ENCODE results near the gene MEGF8. TPM values are rescaled to one million over a fixed set of nuclear protein-coding genes. Genes with fewer than 3 reads are reported as not detected.

MEGF8 gene
- total RNA-seq, 2 donors from 2014 or later, result 9.9 to 24.1 TPM

DNA sequence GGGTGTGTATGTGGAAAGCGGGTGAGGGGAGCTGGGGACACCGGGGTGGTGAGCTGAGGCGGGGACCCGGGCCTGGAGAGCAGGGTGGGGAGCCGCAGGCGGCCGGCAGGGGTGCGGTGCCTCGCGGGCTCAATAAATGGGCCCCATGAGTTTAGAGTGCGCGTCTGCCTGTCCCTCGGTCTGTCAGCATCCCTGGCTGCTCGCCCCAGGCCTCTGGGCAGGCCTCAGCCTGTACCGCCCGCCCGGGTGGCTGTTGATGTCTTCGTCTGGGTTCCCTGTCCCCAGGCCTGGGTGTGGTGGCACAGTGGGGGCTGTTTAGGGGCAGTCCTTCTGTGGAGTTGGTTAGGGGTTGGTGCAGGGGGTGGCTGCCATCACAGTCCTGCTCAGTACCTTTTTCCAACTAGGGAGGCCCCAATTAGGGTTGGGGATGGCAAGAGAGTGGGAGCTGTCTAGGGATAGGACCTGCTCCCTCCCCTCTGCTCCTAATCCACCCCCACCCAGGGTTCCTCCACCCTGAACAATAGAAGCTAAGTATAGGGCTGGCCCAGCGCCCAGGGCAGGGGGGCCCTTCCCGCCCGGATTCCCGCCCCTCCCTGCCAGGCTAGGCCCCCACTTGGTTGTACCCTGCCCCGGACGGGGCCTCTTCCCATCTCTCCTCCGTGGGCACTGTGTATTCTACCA is 44.1 kb upstream of the MEGF8 start:
- TF ChIP-seq POLR2A (IDR thresholded peaks at IDR 0.05), result no peak
- TF ChIP-seq, protein P1, sequence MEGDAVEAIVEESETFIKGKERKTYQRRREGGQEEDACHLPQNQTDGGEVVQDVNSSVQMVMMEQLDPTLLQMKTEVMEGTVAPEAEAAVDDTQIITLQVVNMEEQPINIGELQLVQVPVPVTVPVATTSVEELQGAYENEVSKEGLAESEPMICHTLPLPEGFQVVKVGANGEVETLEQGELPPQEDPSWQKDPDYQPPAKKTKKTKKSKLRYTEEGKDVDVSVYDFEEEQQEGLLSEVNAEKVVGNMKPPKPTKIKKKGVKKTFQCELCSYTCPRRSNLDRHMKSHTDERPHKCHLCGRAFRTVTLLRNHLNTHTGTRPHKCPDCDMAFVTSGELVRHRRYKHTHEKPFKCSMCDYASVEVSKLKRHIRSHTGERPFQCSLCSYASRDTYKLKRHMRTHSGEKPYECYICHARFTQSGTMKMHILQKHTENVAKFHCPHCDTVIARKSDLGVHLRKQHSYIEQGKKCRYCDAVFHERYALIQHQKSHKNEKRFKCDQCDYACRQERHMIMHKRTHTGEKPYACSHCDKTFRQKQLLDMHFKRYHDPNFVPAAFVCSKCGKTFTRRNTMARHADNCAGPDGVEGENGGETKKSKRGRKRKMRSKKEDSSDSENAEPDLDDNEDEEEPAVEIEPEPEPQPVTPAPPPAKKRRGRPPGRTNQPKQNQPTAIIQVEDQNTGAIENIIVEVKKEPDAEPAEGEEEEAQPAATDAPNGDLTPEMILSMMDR (IDR thresholded peaks at IDR 0.05), result no peak
- DNase-seq, result peak; percentile 31 to 50 (median 42)
- intact Hi-C loops (cut with DNase I), result no loop called here
- ATAC-seq, result no peak
- Histone ChIP-seq H3K27me3 (no peaks in the 10 kb centered on the region), H3K4me1 (peaks cover 80% of the 10 kb centered on the region), H3K36me3 (replicated peaks in 1 of 2; ENCODE audit: insufficient read depth in 1 of 2, low read depth in 2 of 2) (no peaks in the 10 kb centered on the region), H3K27ac (peak overlapping the region; percentile 83 to 92 (median 86)), H3K9me3 (no peaks in the 10 kb centered on the region), H3K4me3 (no peak overlapping the region)
- 31 to 61% methylated on average over 8 to 20 of the region's 25 CpGs for WGBS, 2 donors

GRCh38 chr19:42281827-42282762 is 43.3 kb upstream of the MEGF8 start:
- Histone ChIP-seq H3K36me3 (replicated peaks in 1 of 2; ENCODE audit: insufficient read depth in 1 of 2, low read depth in 2 of 2) (no peaks in the 10 kb centered on the region), H3K4me3 (no peak overlapping the region), H3K9me3 (no peaks in the 10 kb centered on the region), H3K27me3 (no peaks in the 10 kb centered on the region), H3K4me1 (peaks cover 80% of the 10 kb centered on the region), H3K27ac (peak overlapping the region; percentile 83 to 93 (median 90))
- peak in 3 of 4 donors; percentile 34 to 71 (median 54) for DNase-seq
- no peak for ATAC-seq
- intact Hi-C loops (cut with DNase I), result no loop called here
- no peak for TF ChIP-seq POLR2A (IDR thresholded peaks at IDR 0.05)
- TF ChIP-seq, protein P1 (IDR thresholded peaks at IDR 0.05), result no peak
- WGBS, 2 donors, result 31 to 37% methylated on average over 6 to 7 of the region's 7 CpGs

- 48 to 49% methylated on average over 4 of the region's 4 CpGs for WGBS, 2 donors
- intact Hi-C loops (cut with DNase I), result no loop called here
- H3K27me3 ChIP-seq, result no peaks in the 10 kb centered on the region
- peaks cover 73% of the 10 kb centered on the region for H3K4me1 ChIP-seq
- H3K27ac ChIP-seq, result peak overlapping the region; percentile 83 to 93 (median 90)
- no peak for TF ChIP-seq POLR2A (IDR thresholded peaks at IDR 0.05)
- TF ChIP-seq, protein P1 (IDR thresholded peaks at IDR 0.05), result no peak
- DNase-seq (no peak), ATAC-seq (no peak)
- H3K9me3 ChIP-seq, result no peaks in the 10 kb centered on the region
- no peak overlapping the region for H3K4me3 ChIP-seq
- H3K36me3 ChIP-seq (replicated peaks in 1 of 2; ENCODE audit: insufficient read depth in 1 of 2, low read depth in 2 of 2), result peaks cover 0 to 5% of the 10 kb centered on the region in 2 donors
Measured at GRCh38 chr19:42282819-42283187, 42.6 kb upstream of the MEGF8 start.

DNA sequence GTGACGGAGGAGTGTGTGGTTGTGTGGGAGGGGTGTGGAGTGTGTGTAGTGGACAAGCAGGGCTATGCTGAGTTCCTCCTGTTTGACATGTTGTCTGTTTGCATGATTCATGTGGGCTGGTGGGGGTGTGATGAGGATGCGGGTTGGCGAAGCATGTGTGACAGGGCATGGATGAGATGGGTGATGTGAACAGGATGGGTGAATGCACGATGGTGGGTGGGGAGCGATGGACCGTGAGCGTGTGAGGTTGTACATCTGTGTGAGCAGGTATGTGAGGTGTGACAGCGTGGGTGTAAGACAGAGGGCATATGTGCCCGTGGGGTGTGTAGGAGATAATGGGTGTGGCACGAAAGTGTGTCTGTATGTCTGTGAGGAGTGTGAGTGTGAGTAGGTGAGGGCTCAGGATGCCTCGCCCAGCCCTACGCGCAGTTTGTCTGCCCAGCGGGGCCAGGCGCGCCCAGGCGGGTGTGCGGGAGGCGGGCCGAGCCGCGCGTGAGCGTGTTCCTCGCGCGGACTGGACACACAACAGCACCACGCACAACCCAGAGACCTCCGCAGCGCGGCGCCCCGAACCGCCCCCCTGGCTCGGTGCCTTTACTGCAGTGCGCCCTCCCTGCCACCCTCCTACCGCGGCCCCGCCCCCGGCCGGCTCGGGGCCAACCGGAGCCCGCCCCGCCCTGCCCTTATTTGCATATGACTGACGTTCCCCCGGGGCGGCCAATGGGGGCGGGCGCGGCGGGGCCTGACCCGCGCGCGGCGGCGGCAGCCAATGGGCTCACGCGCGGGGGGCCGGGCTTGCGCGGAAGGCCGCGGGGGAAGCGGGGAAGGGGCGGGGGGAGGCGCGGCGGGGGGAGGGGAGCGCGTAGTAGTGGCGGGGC is 42.0 kb upstream of the MEGF8 start:
- intact Hi-C loops (cut with DNase I), result no loop called here
- no peaks in the 10 kb centered on the region for H3K27me3 ChIP-seq
- peak; percentile 96 to 98 (median 96) for DNase-seq
- WGBS, 2 donors, result 1 to 3% methylated on average over 9 to 64 of the region's 74 CpGs
- ATAC-seq, result peak; percentile 84
- peaks cover 67% of the 10 kb centered on the region for H3K4me1 ChIP-seq
- peak overlapping the region; percentile 83 to 93 (median 90) for H3K27ac ChIP-seq
- no peak overlapping the region for H3K4me3 ChIP-seq
- no peaks in the 10 kb centered on the region for H3K9me3 ChIP-seq
- peak in 2 of 3 donors; percentile 50 to 70 for TF ChIP-seq POLR2A (IDR thresholded peaks at IDR 0.05)
- TF ChIP-seq, protein P1 (IDR thresholded peaks at IDR 0.05), result peak in 2 of 7 experiments; percentile 6 to 25
- peaks cover 0 to 5% of the 10 kb centered on the region in 2 donors for H3K36me3 ChIP-seq (replicated peaks in 1 of 2; ENCODE audit: insufficient read depth in 1 of 2, low read depth in 2 of 2)
